SH-SY5Y (cell line): ENCODE results near the gene CLMN.

Source experiments
- GATA2 ChIP-seq: IDR thresholded peaks from 2 replicates; pipeline ENCODE4 v1.6.1; 2011; ENCODE audit warnings: mild to moderate bottlenecking, low read depth, low read length
- GATA3 ChIP-seq: IDR thresholded peaks from 2 replicates; pipeline ENCODE4 v1.6.1; 2011; ENCODE audit warnings: low read depth, mild to moderate bottlenecking, low read length, moderate library complexity

Gene CLMN

GRCh38 chr14:95185033-95185766, 134.5 kb downstream of the CLMN start:
- TF ChIP-seq GATA2, result no peak
- no peak for TF ChIP-seq GATA3

- no peak for TF ChIP-seq GATA3
- TF ChIP-seq GATA2, result no peak
Observed at GRCh38 chr14:95184413-95184790, 135.3 kb downstream of the CLMN start.

GRCh38 chr14:95183532-95184412, 135.9 kb downstream of the CLMN start:
- no peak for TF ChIP-seq GATA3
- no peak for TF ChIP-seq GATA2

GRCh38 chr14:95183082-95183481, 136.6 kb downstream of the CLMN start:
- TF ChIP-seq GATA2, result no peak
- TF ChIP-seq GATA3, result no peak

GRCh38 chr14:95182379-95182778, 137.3 kb downstream of the CLMN start:
- TF ChIP-seq GATA2 (no peak), GATA3 (no peak)

GRCh38 chr14:95180966-95181741, 138.6 kb downstream of the CLMN start:
- TF ChIP-seq GATA2, result no peak
- no peak for TF ChIP-seq GATA3

- TF ChIP-seq GATA2 (no peak), GATA3 (no peak)
Observed at GRCh38 chr14:95174184-95174792, 145.4 kb downstream of the CLMN start.

GRCh38 chr14:95173518-95173917, 146.2 kb downstream of the CLMN start:
- no peak for TF ChIP-seq GATA3
- no peak for TF ChIP-seq GATA2

- TF ChIP-seq GATA2 (no peak), GATA3 (no peak)
Observed at GRCh38 chr14:95167177-95167576, 152.5 kb downstream of the CLMN start.

- no peak for TF ChIP-seq GATA3
Observed at GRCh38 chr14:95165517-95165916, 154.2 kb downstream of the CLMN start.

GRCh38 chr14:95164506-95164905, 155.2 kb downstream of the CLMN start:
- TF ChIP-seq GATA3, result no peak
- no peak for TF ChIP-seq GATA2

- TF ChIP-seq GATA3 (no peak), GATA2 (no peak)
Observed at GRCh38 chr14:95163666-95164065, 156.0 kb downstream of the CLMN start.

GRCh38 chr14:95163132-95163531, 156.6 kb downstream of the CLMN start:
- TF ChIP-seq GATA3, result no peak
- no peak for TF ChIP-seq GATA2

GRCh38 chr14:95162641-95163040, 157.1 kb downstream of the CLMN start:
- no peak for TF ChIP-seq GATA3
- TF ChIP-seq GATA2, result no peak
